Measurements from ENCODE around the gene ZNF695. TPM values are rescaled to one million over a fixed set of nuclear protein-coding genes. Genes with fewer than 3 reads are reported as not detected.
"Not testable (repeated sequence)": the region's sequence is repeated elsewhere in the genome, so short reads cannot be mapped to it uniquely, and the experiment has no call there.

The ZNF695 gene
- total RNA-seq, 1 donor from 2014 or later, result 21.4 TPM

GRCh38 chr1:247043406-247043805, 35.5 kb upstream of the ZNF695 start:
- no peak overlapping the region for H3K27ac Mint-ChIP-seq (ENCODE audit: unreplicated experiment)
- no peak for DNase-seq (ENCODE audit: low read depth, low spot score)
- peaks cover 35% of the 10 kb centered on the region for H3K9me3 Mint-ChIP-seq
- TF ChIP-seq CTCF (conservative IDR thresholded peaks at IDR 0.05), result no peak
- no peaks in the 10 kb centered on the region for H3K4me1 Mint-ChIP-seq
- no peaks in the 10 kb centered on the region for H3K27me3 Mint-ChIP-seq (ENCODE audit: low read depth)
- H3K4me3 Mint-ChIP-seq, result no peak overlapping the region
- peaks cover 82% of the 10 kb centered on the region for H3K36me3 Mint-ChIP-seq (ENCODE audit: low read depth)

DNA sequence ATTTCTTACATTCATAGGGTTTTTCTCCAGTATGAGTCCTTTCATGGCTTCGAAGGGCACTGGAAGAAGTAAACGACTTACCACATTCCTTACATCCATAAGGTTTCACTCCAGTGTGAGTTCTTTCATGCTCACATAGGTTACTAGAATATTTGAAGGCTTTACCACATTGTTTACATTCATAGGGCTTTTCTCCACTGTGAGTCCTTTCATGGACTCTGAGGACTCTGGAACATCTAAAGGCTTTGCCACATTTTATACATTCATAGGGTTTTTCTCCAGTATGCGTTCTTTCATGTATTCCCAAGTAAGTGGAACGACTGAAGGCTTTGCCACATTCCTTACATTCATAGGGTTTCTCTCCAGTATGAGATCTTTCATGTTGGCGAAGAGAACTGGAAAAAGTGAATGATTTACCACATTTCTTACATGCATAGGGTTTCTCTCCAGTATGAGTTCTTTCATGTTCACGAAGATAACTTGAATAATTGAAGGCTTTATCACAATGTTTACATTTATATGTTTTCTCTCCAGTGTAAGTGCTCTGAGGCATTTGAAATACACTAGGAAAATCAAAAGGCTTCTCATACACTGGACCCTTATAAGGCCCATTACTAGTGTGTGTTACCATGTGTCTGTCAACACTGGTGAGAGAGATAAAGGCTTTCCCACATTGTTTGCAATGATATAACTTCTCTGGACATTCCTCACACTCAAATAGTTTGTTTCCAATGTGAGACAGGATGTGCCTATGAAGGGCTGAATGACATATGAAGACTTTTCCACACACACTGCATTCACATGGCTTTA, 29.9 kb upstream of the ZNF695 start:
- H3K9me3 Mint-ChIP-seq, result peaks cover 30% of the 10 kb centered on the region
- H3K4me1 Mint-ChIP-seq, result no peaks in the 10 kb centered on the region
- H3K27me3 Mint-ChIP-seq (ENCODE audit: low read depth), result no peaks in the 10 kb centered on the region
- no peak overlapping the region for H3K4me3 Mint-ChIP-seq
- no peak overlapping the region for H3K27ac Mint-ChIP-seq (ENCODE audit: unreplicated experiment)
- peaks cover 86% of the 10 kb centered on the region for H3K36me3 Mint-ChIP-seq (ENCODE audit: low read depth)
- no peak for TF ChIP-seq CTCF (conservative IDR thresholded peaks at IDR 0.05)
- DNase-seq (ENCODE audit: low read depth, low spot score), result no peak

DNA sequence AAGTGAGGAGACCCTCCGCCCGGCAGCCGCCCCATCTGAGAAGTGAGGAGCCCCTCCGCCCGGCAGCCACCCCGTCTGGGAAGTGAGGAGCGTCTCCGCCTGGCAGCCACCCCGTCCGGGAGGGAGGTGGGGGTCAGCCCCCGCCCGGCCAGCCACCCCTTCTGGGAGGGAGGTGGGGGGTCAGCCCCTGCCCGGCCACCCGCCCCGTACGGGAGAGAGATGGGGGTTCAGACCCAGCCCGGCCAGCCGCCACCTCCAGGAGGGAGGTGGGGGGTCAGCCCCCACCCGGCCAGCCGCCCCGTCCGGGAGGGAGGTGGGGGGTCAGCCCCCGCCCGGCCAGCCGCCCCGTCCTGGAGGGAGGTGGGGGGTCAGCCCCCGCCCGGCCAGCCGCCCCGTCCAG, 24.4 kb upstream of the ZNF695 start:
- not testable (repeated sequence) for H3K27me3 Mint-ChIP-seq (ENCODE audit: low read depth); H3K4me1 Mint-ChIP-seq; DNase-seq (ENCODE audit: low read depth, low spot score); H3K4me3 Mint-ChIP-seq; H3K27ac Mint-ChIP-seq (ENCODE audit: unreplicated experiment)
- peaks cover 32% of the 10 kb centered on the region for H3K9me3 Mint-ChIP-seq
- peaks cover 54% of the 10 kb centered on the region for H3K36me3 Mint-ChIP-seq (ENCODE audit: low read depth)

GRCh38 chr1:247024658-247025057, 16.8 kb upstream of the ZNF695 start:
- H3K4me1 Mint-ChIP-seq; H3K27ac Mint-ChIP-seq (ENCODE audit: unreplicated experiment); DNase-seq (ENCODE audit: low read depth, low spot score); H3K4me3 Mint-ChIP-seq; H3K27me3 Mint-ChIP-seq (ENCODE audit: low read depth): not testable (repeated sequence)
- peaks cover 16% of the 10 kb centered on the region for H3K36me3 Mint-ChIP-seq (ENCODE audit: low read depth)
- peaks cover 31% of the 10 kb centered on the region for H3K9me3 Mint-ChIP-seq

GRCh38 chr1:247013391-247013790, 5.5 kb upstream of the ZNF695 start:
- no peak overlapping the region for H3K4me3 Mint-ChIP-seq
- H3K4me1 Mint-ChIP-seq, result no peaks in the 10 kb centered on the region
- no peaks in the 10 kb centered on the region for H3K27me3 Mint-ChIP-seq (ENCODE audit: low read depth)
- TF ChIP-seq CTCF (conservative IDR thresholded peaks at IDR 0.05), result no peak
- no peak overlapping the region for H3K27ac Mint-ChIP-seq (ENCODE audit: unreplicated experiment)
- no peak for DNase-seq (ENCODE audit: low read depth, low spot score)
- peaks cover 10% of the 10 kb centered on the region for H3K9me3 Mint-ChIP-seq
- H3K36me3 Mint-ChIP-seq (ENCODE audit: low read depth), result peaks cover 4% of the 10 kb centered on the region

DNA sequence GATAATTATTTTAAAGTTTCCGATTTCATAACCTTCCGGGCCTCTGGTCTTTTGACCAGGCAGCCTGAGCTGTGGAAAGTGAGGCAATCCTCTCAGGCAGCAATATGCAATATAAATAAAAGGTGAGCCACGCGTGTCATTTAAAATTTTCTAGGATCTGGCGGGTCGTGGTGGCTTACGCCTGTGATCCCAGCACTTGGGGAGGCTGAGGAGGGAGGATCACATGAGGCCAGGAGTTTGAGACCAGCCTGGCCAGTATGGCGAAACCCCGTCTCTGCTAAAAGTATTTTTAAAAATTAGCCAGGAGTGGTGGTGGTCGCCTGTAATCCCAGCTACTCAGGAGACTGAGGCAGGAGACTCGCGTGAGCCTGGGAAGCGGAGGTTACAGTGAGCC, 546 bp upstream of the ZNF695 start:
- DNase-seq (ENCODE audit: low read depth, low spot score), result no peak
- no peak for TF ChIP-seq CTCF (conservative IDR thresholded peaks at IDR 0.05)
- Mint-ChIP-seq H3K4me1 (peaks cover 7% of the 10 kb centered on the region), H3K4me3 (peak overlapping the region; percentile 100), H3K9me3 (peaks cover 15% of the 10 kb centered on the region), H3K27me3 (ENCODE audit: low read depth) (peaks cover 3% of the 10 kb centered on the region), H3K36me3 (ENCODE audit: low read depth) (peaks cover 30% of the 10 kb centered on the region), H3K27ac (ENCODE audit: unreplicated experiment) (no peak overlapping the region)

- DNase-seq (ENCODE audit: low read depth, low spot score); H3K27ac Mint-ChIP-seq (ENCODE audit: unreplicated experiment); H3K27me3 Mint-ChIP-seq (ENCODE audit: low read depth); H3K4me1 Mint-ChIP-seq: not testable (repeated sequence)
- H3K36me3 Mint-ChIP-seq (ENCODE audit: low read depth), result peaks cover 67% of the 10 kb centered on the region
- peaks cover 37% of the 10 kb centered on the region for H3K9me3 Mint-ChIP-seq
- H3K4me3 Mint-ChIP-seq, result peak overlapping the region; percentile 64
Measured at GRCh38 chr1:247004081-247004480, 3.8 kb downstream of the ZNF695 start.
